ENCODE data around the gene MCOLN3. TPM values are rescaled to one million over a fixed set of nuclear protein-coding genes. Genes with fewer than 3 reads are reported as not detected.

The MCOLN3 gene
- total and polyA plus RNA-seq, 2 donors (not counting 1 experiment from before 2014, with no cell fraction given): 2.5 to 2.7 TPM

DNA sequence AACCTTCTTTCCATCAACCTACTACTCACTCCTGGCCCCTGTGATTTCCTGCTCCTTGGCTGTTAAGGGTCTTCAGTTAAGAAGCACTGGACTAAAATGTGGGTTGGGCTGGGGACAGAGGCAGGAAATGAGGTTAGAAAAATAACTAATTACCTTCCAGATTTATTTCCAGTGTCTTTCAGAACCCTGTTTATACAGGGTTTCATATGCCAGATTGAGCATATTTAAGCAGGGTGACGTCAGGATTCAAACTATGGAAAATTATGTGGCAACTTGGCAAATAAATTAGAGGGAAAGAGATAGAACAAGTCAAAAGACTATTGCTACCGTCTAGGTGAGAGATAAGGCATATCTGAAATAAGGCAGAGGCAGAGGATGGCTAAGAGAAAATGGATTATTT, 11.7 kb upstream of the MCOLN3 start:
- no peaks in the 10 kb centered on the region for H4K20me1 ChIP-seq (ENCODE audit: control insufficient read depth, extremely low read depth, insufficient read depth, low read length)

DNA sequence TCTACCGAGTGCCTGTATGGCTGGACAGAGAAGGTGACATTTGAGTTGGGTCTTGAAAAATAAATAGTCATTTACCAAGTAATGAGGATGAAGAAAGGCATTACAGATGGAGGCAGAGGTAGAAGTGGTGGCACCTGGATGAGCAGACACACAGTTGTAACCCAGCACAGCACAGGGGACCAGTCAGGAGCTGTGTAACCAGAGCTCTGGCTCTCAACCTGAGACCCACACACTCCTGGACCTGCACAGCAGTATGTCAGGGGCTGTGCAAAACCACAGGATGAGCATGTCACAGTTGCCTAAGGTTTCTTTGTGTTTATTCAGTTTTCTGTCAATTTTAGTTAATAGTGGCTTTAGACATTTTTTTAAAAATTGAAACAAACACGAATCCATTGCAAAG, 11.3 kb upstream of the MCOLN3 start:
- H3K4me2 ChIP-seq (ENCODE audit: extremely low read depth, insufficient read depth, low read length): no peak overlapping the region
- H3K9ac ChIP-seq (ENCODE audit: insufficient read depth, low read length): no peak overlapping the region
- no peak for DNase-seq (ENCODE audit: low read depth in 2 of 2)
- no peaks in the 10 kb centered on the region for H3K9me3 ChIP-seq (ENCODE audit: control insufficient read depth, insufficient read depth, low read depth, low read length)
- no peaks in the 10 kb centered on the region for H3K36me3 ChIP-seq (ENCODE audit: control insufficient read depth, insufficient read depth, low read length)
- H4K20me1 ChIP-seq (ENCODE audit: control insufficient read depth, extremely low read depth, insufficient read depth, low read length): no peaks in the 10 kb centered on the region
- TF ChIP-seq, protein P1, sequence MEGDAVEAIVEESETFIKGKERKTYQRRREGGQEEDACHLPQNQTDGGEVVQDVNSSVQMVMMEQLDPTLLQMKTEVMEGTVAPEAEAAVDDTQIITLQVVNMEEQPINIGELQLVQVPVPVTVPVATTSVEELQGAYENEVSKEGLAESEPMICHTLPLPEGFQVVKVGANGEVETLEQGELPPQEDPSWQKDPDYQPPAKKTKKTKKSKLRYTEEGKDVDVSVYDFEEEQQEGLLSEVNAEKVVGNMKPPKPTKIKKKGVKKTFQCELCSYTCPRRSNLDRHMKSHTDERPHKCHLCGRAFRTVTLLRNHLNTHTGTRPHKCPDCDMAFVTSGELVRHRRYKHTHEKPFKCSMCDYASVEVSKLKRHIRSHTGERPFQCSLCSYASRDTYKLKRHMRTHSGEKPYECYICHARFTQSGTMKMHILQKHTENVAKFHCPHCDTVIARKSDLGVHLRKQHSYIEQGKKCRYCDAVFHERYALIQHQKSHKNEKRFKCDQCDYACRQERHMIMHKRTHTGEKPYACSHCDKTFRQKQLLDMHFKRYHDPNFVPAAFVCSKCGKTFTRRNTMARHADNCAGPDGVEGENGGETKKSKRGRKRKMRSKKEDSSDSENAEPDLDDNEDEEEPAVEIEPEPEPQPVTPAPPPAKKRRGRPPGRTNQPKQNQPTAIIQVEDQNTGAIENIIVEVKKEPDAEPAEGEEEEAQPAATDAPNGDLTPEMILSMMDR (conservative IDR thresholded peaks at IDR 0.05 in 1 of 2, IDR thresholded peaks at IDR 0.05 in 1 of 2; ENCODE audit: low read depth in 1 of 2, low read length in 2 of 2): no peak
- no peak for TF ChIP-seq EZH2 (IDR thresholded peaks at IDR 0.05; ENCODE audit: low read length, missing control alignments)
- H3K79me2 ChIP-seq (ENCODE audit: control insufficient read depth, insufficient read depth, low read length): no peaks in the 10 kb centered on the region
- no peak overlapping the region for H2AFZ ChIP-seq (ENCODE audit: low read length)
- no peak overlapping the region for H3K4me3 ChIP-seq (replicated peaks in 1 of 4; ENCODE audit: control extremely low read depth in 1 of 4, insufficient read depth in 1 of 4, low read depth in 3 of 4, low read length in 4 of 4)
- no peaks in the 10 kb centered on the region for H3K4me1 ChIP-seq (ENCODE audit: control insufficient read depth, extremely low read depth, insufficient read depth, low read length)
- H3K27ac ChIP-seq (ENCODE audit: insufficient read depth, low read length): no peak overlapping the region
- H3K27me3 ChIP-seq (ENCODE audit: control insufficient read depth, insufficient read depth, low read length): no peaks in the 10 kb centered on the region

More for the DNA sequence above, 11.7 kb upstream of the MCOLN3 start:
- DNase-seq (ENCODE audit: low read depth in 2 of 2): no peak
- no peaks in the 10 kb centered on the region for H3K36me3 ChIP-seq (ENCODE audit: control insufficient read depth, insufficient read depth, low read length)
- H2AFZ ChIP-seq (ENCODE audit: low read length): no peak overlapping the region
- no peak overlapping the region for H3K27ac ChIP-seq (ENCODE audit: insufficient read depth, low read length)
- no peaks in the 10 kb centered on the region for H3K9me3 ChIP-seq (ENCODE audit: control insufficient read depth, insufficient read depth, low read depth, low read length)
- H3K4me3 ChIP-seq (replicated peaks in 1 of 4; ENCODE audit: control extremely low read depth in 1 of 4, insufficient read depth in 1 of 4, low read depth in 3 of 4, low read length in 4 of 4): no peak overlapping the region
- no peak overlapping the region for H3K4me2 ChIP-seq (ENCODE audit: extremely low read depth, insufficient read depth, low read length)
- H3K4me1 ChIP-seq (ENCODE audit: control insufficient read depth, extremely low read depth, insufficient read depth, low read length): no peaks in the 10 kb centered on the region
- TF ChIP-seq, protein P1 (conservative IDR thresholded peaks at IDR 0.05 in 1 of 2, IDR thresholded peaks at IDR 0.05 in 1 of 2; ENCODE audit: low read depth in 1 of 2, low read length in 2 of 2): no peak
- no peak for TF ChIP-seq EZH2 (IDR thresholded peaks at IDR 0.05; ENCODE audit: low read length, missing control alignments)
- H3K27me3 ChIP-seq (ENCODE audit: control insufficient read depth, insufficient read depth, low read length): no peaks in the 10 kb centered on the region
- H3K9ac ChIP-seq (ENCODE audit: insufficient read depth, low read length): no peak overlapping the region
- H3K79me2 ChIP-seq (ENCODE audit: control insufficient read depth, insufficient read depth, low read length): no peaks in the 10 kb centered on the region

DNA sequence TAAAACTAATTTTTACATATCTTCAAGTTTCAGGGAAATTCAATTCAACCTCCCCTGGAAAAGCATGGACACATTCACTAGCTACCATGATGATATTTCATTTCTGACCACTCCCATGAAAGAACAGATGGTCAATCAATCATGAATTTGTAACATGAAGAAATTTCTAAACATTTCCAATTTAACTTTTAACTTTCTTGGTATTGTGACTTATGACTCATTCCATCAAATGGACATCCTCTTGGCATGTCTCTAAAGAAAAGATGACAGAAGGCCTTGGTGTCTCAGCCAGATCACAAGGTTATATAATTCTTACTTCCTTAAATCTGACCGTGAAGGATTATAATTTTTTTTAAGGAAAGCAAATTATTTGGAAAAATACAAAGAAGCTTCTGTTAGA, 10.5 kb upstream of the MCOLN3 start:
- Histone ChIP-seq H3K4me1 (ENCODE audit: control insufficient read depth, extremely low read depth, insufficient read depth, low read length) (no peaks in the 10 kb centered on the region), H3K4me2 (ENCODE audit: extremely low read depth, insufficient read depth, low read length) (no peak overlapping the region), H3K27me3 (ENCODE audit: control insufficient read depth, insufficient read depth, low read length) (no peaks in the 10 kb centered on the region), H3K4me3 (replicated peaks in 1 of 4; ENCODE audit: control extremely low read depth in 1 of 4, insufficient read depth in 1 of 4, low read depth in 3 of 4, low read length in 4 of 4) (no peak overlapping the region), H4K20me1 (ENCODE audit: control insufficient read depth, extremely low read depth, insufficient read depth, low read length) (no peaks in the 10 kb centered on the region), H3K79me2 (ENCODE audit: control insufficient read depth, insufficient read depth, low read length) (no peaks in the 10 kb centered on the region), H3K9me3 (ENCODE audit: control insufficient read depth, insufficient read depth, low read depth, low read length) (no peaks in the 10 kb centered on the region), H3K9ac (ENCODE audit: insufficient read depth, low read length) (no peak overlapping the region), H2AFZ (ENCODE audit: low read length) (no peak overlapping the region), H3K36me3 (ENCODE audit: control insufficient read depth, insufficient read depth, low read length) (no peaks in the 10 kb centered on the region), H3K27ac (ENCODE audit: insufficient read depth, low read length) (no peak overlapping the region)
- DNase-seq (ENCODE audit: low read depth in 2 of 2): no peak
- no peak for TF ChIP-seq EZH2 (IDR thresholded peaks at IDR 0.05; ENCODE audit: low read length, missing control alignments)
- TF ChIP-seq, protein P1 (conservative IDR thresholded peaks at IDR 0.05 in 1 of 2, IDR thresholded peaks at IDR 0.05 in 1 of 2; ENCODE audit: low read depth in 1 of 2, low read length in 2 of 2): no peak
